GM23248 (cell line): Measurements from ENCODE around the gene CFL1. TPM values are rescaled to one million over a fixed set of nuclear protein-coding genes. Genes with fewer than 3 reads are reported as not detected.

ENCODE experiments used
- DNase-seq: peaks from one replicate; pipeline ENCODE4 v3.0.0-alpha.2; 2015
- H2AFZ ChIP-seq: fragments of 200-600 bp; sonication (generic); 2 replicates; pipeline ENCODE4 v1.6.1; 2016; ENCODE audit warnings: antibody characterized with exemption
- H3F3A ChIP-seq: fragments of 200-600 bp; sonication (generic); 2 replicates; pipeline ENCODE4 v1.6.1; 2016; ENCODE audit warnings: mild to moderate bottlenecking, antibody characterized with exemption, mixed run types; ENCODE audit not compliant: insufficient read depth
- H3K27ac ChIP-seq: fragments of 200-600 bp; sonication (generic); 2 replicates; pipeline ENCODE4 v1.5.1; 2016; ENCODE audit warnings: mild to moderate bottlenecking
- H3K27me3 ChIP-seq: fragments of 200-600 bp; sonication (generic); replicated peaks from 2 replicates; pipeline ENCODE4 v1.6.1; 2016; ENCODE audit warnings: mild to moderate bottlenecking; ENCODE audit not compliant: insufficient read depth
- H3K36me3 ChIP-seq: fragments of 200-600 bp; sonication (generic); 2 replicates; pipeline ENCODE4 v1.6.1; 2016; ENCODE audit warnings: low read depth, mild to moderate bottlenecking
- H3K4me1 ChIP-seq: fragments of 200-600 bp; sonication (generic); 2 replicates; pipeline ENCODE4 v1.6.1; 2016; ENCODE audit warnings: mild to moderate bottlenecking; ENCODE audit not compliant: insufficient read depth
- H3K4me2 ChIP-seq: fragments of 200-600 bp; sonication (generic); one replicate; pipeline ENCODE4 v1.6.1; 2016; ENCODE audit warnings: mild to moderate bottlenecking; ENCODE audit not compliant: unreplicated experiment
- H3K4me3 ChIP-seq: fragments of 200-600 bp; sonication (generic); 2 replicates; pipeline ENCODE4 v1.5.1; 2016; ENCODE audit warnings: mild to moderate bottlenecking
- H3K79me2 ChIP-seq: fragments of 200-600 bp; sonication (generic); 2 replicates; pipeline ENCODE4 v1.6.1; 2016; ENCODE audit warnings: mild to moderate bottlenecking; ENCODE audit not compliant: insufficient read depth
- H3K9ac ChIP-seq: fragments of 200-600 bp; sonication (generic); 2 replicates; pipeline ENCODE4 v1.6.1; 2016; ENCODE audit warnings: mild to moderate bottlenecking
- H3K9me2 ChIP-seq: fragments of 200-600 bp; sonication (generic); 2 replicates; pipeline ENCODE4 v1.6.1; 2016; ENCODE audit warnings: mixed run types, mild to moderate bottlenecking, moderate library complexity; ENCODE audit not compliant: insufficient read depth
- H3K9me3 ChIP-seq: fragments of 200-600 bp; sonication (generic); one replicate; pipeline ENCODE4 v1.6.1; 2017; ENCODE audit warnings: low read depth
- H4K20me1 ChIP-seq: fragments of 200-600 bp; sonication (generic); 2 replicates; pipeline ENCODE4 v1.6.0; 2016; ENCODE audit not compliant: insufficient read depth
- EZH2 ChIP-seq: fragments of 200-600 bp; sonication (generic); IDR thresholded peaks from 2 replicates; pipeline ENCODE4 v1.6.1; 2018; ENCODE audit warnings: antibody characterized with exemption, mild to moderate bottlenecking; ENCODE audit not compliant: insufficient read depth, poor library complexity, severe bottlenecking
- EZH2phosphoT487 ChIP-seq: fragments of 200-600 bp; sonication (generic); IDR thresholded peaks from 2 replicates; pipeline ENCODE4 v1.6.1; 2018; ENCODE audit warnings: antibody characterized with exemption, moderate library complexity, mild to moderate bottlenecking, low read depth; ENCODE audit not compliant: insufficient read depth
- WGBS, 2 experiments: methylation state at CpG; one replicate each; pipeline ENCODE4 v1.1.6; 2015 to 2017; ENCODE audit warnings: low lambda C conversion rate in 2 of 2, low coverage in 1 of 2; ENCODE audit errors: missing lambda C conversion rate in 2 of 2; 5-methylcytosine and 5-hydroxymethylcytosine counted together
- in situ Hi-C: fragments of 300-500 bp; cut with MboI; formaldehyde crosslinking; loops from 2 replicates; pipeline ENCODE4 v1.15.0; 2020
- polyA plus RNA-seq: library from polyadenylated mRNA; unstranded; fragments of >200 nt; fragmentation: Nextera tagmentation; extraction: Ambion mirVana; gene quantifications from 2 replicates; pipeline ENCODE4 v1.2.1, GENCODE V29; 2016
- total RNA-seq: library from RNA; depleted of rRNA; stranded (reverse); fragments of >200 nt; shearing (Covaris generic); gene quantifications from 2 replicates; pipeline ENCODE4 v1.2.3, GENCODE V29; 2014

CFL1 gene
- total and polyA plus RNA-seq, 2 experiments from 2014 or later, result 1,312 to 2,650 TPM

DNA sequence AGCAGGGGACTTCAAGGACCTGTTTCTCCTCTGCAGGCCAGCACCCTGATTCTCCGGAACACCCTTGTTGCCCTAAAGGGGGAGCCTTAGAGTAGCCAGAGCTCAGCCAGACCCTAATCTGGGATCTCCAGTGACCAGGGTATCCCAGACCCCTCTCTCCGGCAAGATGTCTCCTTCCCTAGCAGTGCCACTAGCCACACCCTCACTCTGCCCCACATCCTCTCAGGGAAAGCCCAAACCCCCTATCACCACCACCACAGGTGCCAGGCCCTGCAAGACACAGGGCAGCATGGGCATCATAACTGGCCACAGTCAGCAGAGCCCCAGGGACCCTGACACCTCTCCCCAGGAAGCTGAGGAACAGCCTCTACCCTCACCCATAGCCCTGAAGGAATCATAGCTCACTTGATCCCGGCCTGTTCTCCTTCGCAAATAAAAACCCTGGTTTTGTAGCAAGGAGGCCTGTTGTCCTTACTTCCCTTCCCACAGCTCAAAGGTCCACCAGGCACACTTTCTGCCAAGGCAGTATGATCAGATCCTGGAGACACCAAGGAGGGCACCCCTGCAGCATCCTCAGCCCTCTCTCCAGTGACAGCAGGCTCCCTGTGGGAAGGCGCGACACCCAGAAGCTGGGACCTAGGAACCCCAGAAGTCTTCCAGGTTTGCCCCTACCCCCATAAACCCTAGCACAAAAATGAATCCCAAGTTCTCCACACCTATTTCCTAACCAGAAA is 4.6 kb downstream of the CFL1 start:
- no peak overlapping the region for H3K27ac ChIP-seq
- H3K4me3 ChIP-seq, result no peak overlapping the region
- in situ Hi-C loops, result no loop called here
- peaks cover 44% of the 10 kb centered on the region for H3K36me3 ChIP-seq
- H3K27me3 ChIP-seq, result no peaks in the 10 kb centered on the region
- H3K4me2 ChIP-seq, result no peak overlapping the region
- H3K9me2 ChIP-seq, result no peaks in the 10 kb centered on the region
- H3K9ac ChIP-seq, result peak overlapping the region; percentile 16; the same call in 1 of the 2 replicates
- no peak for TF ChIP-seq EZH2
- no peak for TF ChIP-seq EZH2phosphoT487
- peaks cover 23% of the 10 kb centered on the region; the same call in 1 of the 2 replicates for H4K20me1 ChIP-seq
- peaks cover 62% of the 10 kb centered on the region for H3F3A ChIP-seq
- 81% methylated on average over 6 of the region's 6 CpGs for WGBS, 2 experiments
- H3K4me1 ChIP-seq, result peaks cover 5% of the 10 kb centered on the region; the same call in 1 of the 2 replicates
- no peak overlapping the region for H2AFZ ChIP-seq
- H3K79me2 ChIP-seq, result peaks cover 49% of the 10 kb centered on the region
- H3K9me3 ChIP-seq, result no peaks in the 10 kb centered on the region
- DNase-seq, result no peak

DNA sequence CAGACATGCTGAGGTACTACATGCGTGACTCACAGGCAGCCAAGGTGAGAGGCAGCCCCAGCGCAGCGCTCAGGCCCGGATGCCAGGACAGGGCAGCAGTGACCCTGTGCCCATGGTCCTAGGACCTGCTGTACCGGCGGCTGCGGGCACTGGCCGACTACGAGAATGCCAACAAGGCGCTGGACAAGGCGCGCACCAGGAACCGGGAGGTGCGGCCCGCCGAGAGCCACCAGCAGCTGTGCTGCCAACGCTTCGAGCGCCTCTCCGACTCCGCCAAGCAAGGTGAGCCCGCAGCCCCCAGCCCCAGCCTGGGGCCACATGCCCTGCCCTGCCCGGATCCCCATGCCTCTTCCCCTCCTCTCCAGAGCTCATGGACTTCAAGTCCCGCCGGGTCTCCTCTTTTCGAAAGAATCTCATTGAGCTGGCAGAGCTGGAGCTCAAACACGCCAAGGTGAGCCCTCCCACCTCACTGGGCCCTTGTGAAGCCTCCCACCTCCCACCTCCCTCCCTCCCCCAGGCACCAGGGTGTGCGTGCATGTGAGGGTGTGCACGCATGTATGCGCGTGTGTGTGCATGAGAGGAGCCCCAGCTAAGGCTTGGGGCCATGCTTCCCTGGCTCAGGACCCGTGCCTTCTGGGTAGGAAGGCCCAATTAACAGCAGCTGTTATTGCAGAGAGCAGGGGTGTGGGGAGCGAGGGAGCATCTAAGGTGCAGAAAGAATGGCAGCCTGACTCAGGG is 5.3 kb downstream of the CFL1 start:
- TF ChIP-seq EZH2 (no peak), EZH2phosphoT487 (no peak)

DNA sequence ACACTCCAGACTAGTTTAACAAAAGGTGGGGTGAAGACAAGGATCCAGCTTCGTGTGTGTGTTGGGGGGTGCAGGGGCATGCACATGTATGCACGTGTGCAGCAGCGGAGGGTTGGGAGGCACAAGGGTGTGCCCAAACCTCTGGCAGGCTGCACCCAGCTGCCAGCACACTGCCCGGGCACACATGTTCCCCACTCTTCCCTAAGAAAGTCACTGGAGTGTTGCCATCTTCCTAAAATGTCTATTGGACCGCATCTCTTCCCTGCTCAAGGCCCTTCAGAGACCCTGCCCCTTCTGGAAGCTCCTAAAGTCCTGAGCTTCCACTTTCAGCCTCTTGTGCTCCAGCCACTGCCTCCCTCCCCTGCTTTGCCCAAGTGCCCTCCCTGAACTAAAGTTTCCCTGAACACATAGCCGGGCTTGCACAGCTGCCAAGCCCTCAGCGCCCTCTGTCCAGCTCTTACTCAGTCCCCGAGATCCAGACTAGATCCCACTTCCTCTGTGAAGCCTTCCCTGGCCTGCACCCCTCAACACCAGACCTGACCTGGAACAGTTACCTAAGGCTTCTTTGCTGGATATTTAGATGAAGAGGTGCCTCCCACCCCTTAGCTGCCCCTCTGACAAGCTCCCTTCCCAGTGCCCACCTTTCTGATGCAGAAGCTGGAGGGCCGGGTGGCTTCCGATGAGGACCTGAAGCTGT is 6.0 kb downstream of the CFL1 start:
- Histone ChIP-seq H3K9ac (no peak overlapping the region), H3K9me2 (no peaks in the 10 kb centered on the region), H2AFZ (no peak overlapping the region), H3K4me3 (no peak overlapping the region), H3K36me3 (peaks cover 44% of the 10 kb centered on the region), H3K79me2 (peaks cover 42% of the 10 kb centered on the region), H3K4me1 (peaks cover 5% of the 10 kb centered on the region; the same call in 1 of the 2 replicates), H4K20me1 (peaks cover 23% of the 10 kb centered on the region; the same call in 1 of the 2 replicates), H3K4me2 (no peak overlapping the region), H3K27me3 (no peaks in the 10 kb centered on the region), H3F3A (peaks cover 59% of the 10 kb centered on the region), H3K9me3 (no peaks in the 10 kb centered on the region), H3K27ac (no peak overlapping the region)
- TF ChIP-seq EZH2phosphoT487 (no peak), EZH2 (no peak)
- WGBS, 2 experiments, result 81 to 91% methylated on average over 10 of the region's 10 CpGs
- in situ Hi-C loops, result no loop called here
- no peak for DNase-seq

More for the DNA sequence above, 5.3 kb downstream of the CFL1 start:
- Histone ChIP-seq H3K4me1 (peaks cover 5% of the 10 kb centered on the region; the same call in 1 of the 2 replicates), H2AFZ (no peak overlapping the region), H3K27me3 (no peaks in the 10 kb centered on the region), H3K9me3 (no peaks in the 10 kb centered on the region), H3K9me2 (no peaks in the 10 kb centered on the region), H3K79me2 (peaks cover 49% of the 10 kb centered on the region), H3F3A (peaks cover 60% of the 10 kb centered on the region), H3K27ac (no peak overlapping the region), H3K36me3 (peaks cover 44% of the 10 kb centered on the region), H3K4me3 (no peak overlapping the region), H4K20me1 (peaks cover 23% of the 10 kb centered on the region; the same call in 1 of the 2 replicates), H3K4me2 (no peak overlapping the region), H3K9ac (no peak overlapping the region)
- in situ Hi-C loops, result no loop called here
- DNase-seq, result no peak
- WGBS, 2 experiments, result 88 to 92% methylated on average over 21 to 33 of the region's 33 CpGs

DNA sequence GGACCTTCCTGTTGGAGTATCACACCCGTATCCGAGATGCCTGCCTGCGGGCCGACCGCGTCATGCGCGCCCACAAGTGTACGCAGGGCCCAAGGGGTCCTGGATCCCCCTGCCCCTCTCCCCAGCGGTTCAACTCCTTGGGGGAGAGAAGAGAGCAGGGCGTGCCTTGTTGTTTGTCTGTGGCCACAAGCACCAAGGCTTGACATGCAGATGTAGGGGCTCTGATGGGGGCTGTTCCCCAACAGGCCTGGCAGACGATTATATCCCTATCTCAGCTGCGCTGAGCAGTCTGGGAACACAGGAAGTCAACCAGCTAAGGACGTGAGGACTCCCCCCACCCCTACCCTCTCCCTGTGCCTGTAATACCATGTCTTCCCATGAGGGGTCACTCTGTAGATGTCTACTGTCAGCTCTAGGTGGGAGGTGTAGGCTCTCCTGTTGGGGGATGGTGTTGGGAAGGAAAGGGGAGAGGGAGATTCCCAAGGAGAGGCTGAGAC is 6.8 kb downstream of the CFL1 start:
- Histone ChIP-seq H3K4me2 (no peak overlapping the region), H2AFZ (no peak overlapping the region), H4K20me1 (peaks cover 14% of the 10 kb centered on the region; the same call in 1 of the 2 replicates), H3K9ac (no peak overlapping the region), H3K9me3 (no peaks in the 10 kb centered on the region), H3K27me3 (no peaks in the 10 kb centered on the region), H3K36me3 (peaks cover 37% of the 10 kb centered on the region), H3K4me1 (peaks cover 3% of the 10 kb centered on the region; the same call in 1 of the 2 replicates), H3K9me2 (no peaks in the 10 kb centered on the region), H3K79me2 (peaks cover 34% of the 10 kb centered on the region), H3K27ac (no peak overlapping the region), H3K4me3 (no peak overlapping the region), H3F3A (peaks cover 51% of the 10 kb centered on the region)
- TF ChIP-seq EZH2 (no peak), EZH2phosphoT487 (no peak)
- DNase-seq, result no peak
- 82 to 86% methylated on average over 13 to 14 of the region's 14 CpGs for WGBS, 2 experiments
- in situ Hi-C loops, result no loop called here
